Sigmoid colon (tissue), 7 donors: ENCODE data around the gene TNFRSF25. TPM values are rescaled to one million over a fixed set of nuclear protein-coding genes. Genes with fewer than 3 reads are reported as not detected.
"Not testable (repeated sequence)": the region's sequence is repeated elsewhere in the genome, so short reads cannot be mapped to it uniquely, and the experiment has no call there.

Experiments used
- DNase-seq: peaks from one replicate; pipeline ENCODE4 v3.0.0-alpha.2; 2019
- H3K27ac ChIP-seq, 4 donors: fragments of 200-600 bp; sonication (generic); one replicate each; pipeline ENCODE4 v1.5.1; 2016 to 2019; ENCODE audit warnings: mild to moderate bottlenecking in 1 of 4
- H3K27me3 ChIP-seq, 3 donors: fragments of 200-600 bp; sonication (generic); one replicate each; pipeline ENCODE4 v1.5.1; 2019; ENCODE audit warnings: mild to moderate bottlenecking in 1 of 3
- H3K36me3 ChIP-seq, 4 donors: fragments of 200-600 bp; sonication (generic); one replicate each; pipeline ENCODE4 v1.5.1; 2016 to 2019
- H3K4me1 ChIP-seq, 4 donors: fragments of 200-600 bp; sonication (generic); one replicate each; pipeline ENCODE4 v1.5.1; 2017 to 2019
- H3K4me3 ChIP-seq, 4 donors: fragments of 200-600 bp; sonication (generic); one replicate each; pipeline ENCODE4 v1.5.1; 2017 to 2019; ENCODE audit warnings: mild to moderate bottlenecking in 2 of 4, moderate library complexity in 1 of 4
- H3K9me3 ChIP-seq, 4 donors: fragments of 200-600 bp in 3 of 4; sonication (generic) in 3 of 4; one replicate each; pipeline versions ENCODE4 v1.5.1 to v1.6.1; 2013 to 2019
- EP300 ChIP-seq, 4 donors: sonication (generic); formaldehyde crosslinking; IDR thresholded peaks; one replicate each; pipeline ENCODE4 v1.6.1; 2017; ENCODE audit warnings: antibody characterized with exemption in 4 of 4
- POLR2A ChIP-seq, 2 donors: fragments of 450-650 bp; IDR thresholded peaks; one replicate each; pipeline ENCODE4 v1.6.1; 2016; ENCODE audit warnings: antibody characterized with exemption in 2 of 2, mild to moderate bottlenecking in 2 of 2, moderate library complexity in 2 of 2
- POLR2AphosphoS5 ChIP-seq, 4 donors: sonication (generic); formaldehyde crosslinking; IDR thresholded peaks; one replicate each; pipeline ENCODE4 v1.6.1; 2017; ENCODE audit warnings: antibody characterized with exemption in 4 of 4
- WGBS, 2 donors: extraction: QIAGEN DNeasy Blood & Tissue Kit; methylation state at CpG; one replicate each; pipeline ENCODE4 v1.1.7; 2013; 5-methylcytosine and 5-hydroxymethylcytosine counted together
- intact Hi-C: fragments of 100-400 bp; cut with DNase I; formaldehyde crosslinking; loops from one replicate; pipeline ENCODE4 v1.15.1; 2023
- polyA plus RNA-seq, 3 donors: library from polyadenylated mRNA; stranded (reverse); fragments of 200-250 nt; gene quantifications; one replicate each; pipeline ENCODE4 v1.2.3, GENCODE V29; 2013
- total RNA-seq, 4 donors: library from RNA; depleted of rRNA; stranded (reverse); fragments of >200 nt; gene quantifications; one replicate each; pipeline ENCODE4 v1.1.0, GENCODE V29; 2016
- TF ChIP-seq, protein P1 (sequence below), 4 experiments: fragments of 450-650 bp in 3 of 4; fragments of 200-600 bp in 1 of 4; IDR thresholded peaks; one replicate each; pipeline ENCODE4 v1.5.1; 2016 to 2019; ENCODE audit warnings: antibody characterized with exemption in 4 of 4, mild to moderate bottlenecking in 3 of 4, moderate library complexity in 2 of 4
- donor health status: healthy with polysubstance abuse.
- donor health status: Bipolar disorder and iron deficiency.
- donor health status: healthy.

The TNFRSF25 gene
- total and polyA plus RNA-seq, 7 donors = 2.5 to 65.9 (median 6.8) TPM

DNA sequence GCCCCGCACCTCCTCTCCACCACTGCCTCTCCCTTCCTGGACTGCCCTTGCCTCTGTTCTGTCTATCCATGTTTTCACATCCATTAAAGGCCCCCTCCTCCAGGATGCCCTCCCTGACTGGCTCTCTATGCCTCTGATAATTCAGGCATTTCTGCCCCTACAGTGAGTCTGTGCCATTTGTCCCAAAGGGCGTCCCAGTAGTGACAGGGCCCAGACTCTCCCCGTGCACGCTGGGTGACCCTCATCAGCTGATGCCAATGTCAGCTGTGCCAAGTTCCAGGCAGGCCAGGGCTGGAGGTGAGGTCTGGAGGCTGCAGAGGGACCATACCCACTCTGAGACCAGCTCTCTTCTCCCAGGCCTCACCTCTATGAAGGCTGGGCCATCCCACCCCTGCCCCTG lies 28.7 kb upstream of the TNFRSF25 start:
- TF ChIP-seq, protein P1, sequence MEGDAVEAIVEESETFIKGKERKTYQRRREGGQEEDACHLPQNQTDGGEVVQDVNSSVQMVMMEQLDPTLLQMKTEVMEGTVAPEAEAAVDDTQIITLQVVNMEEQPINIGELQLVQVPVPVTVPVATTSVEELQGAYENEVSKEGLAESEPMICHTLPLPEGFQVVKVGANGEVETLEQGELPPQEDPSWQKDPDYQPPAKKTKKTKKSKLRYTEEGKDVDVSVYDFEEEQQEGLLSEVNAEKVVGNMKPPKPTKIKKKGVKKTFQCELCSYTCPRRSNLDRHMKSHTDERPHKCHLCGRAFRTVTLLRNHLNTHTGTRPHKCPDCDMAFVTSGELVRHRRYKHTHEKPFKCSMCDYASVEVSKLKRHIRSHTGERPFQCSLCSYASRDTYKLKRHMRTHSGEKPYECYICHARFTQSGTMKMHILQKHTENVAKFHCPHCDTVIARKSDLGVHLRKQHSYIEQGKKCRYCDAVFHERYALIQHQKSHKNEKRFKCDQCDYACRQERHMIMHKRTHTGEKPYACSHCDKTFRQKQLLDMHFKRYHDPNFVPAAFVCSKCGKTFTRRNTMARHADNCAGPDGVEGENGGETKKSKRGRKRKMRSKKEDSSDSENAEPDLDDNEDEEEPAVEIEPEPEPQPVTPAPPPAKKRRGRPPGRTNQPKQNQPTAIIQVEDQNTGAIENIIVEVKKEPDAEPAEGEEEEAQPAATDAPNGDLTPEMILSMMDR (IDR thresholded peaks at IDR 0.05) = no peak
- no peaks in the 10 kb centered on the region for H3K36me3 ChIP-seq
- intact Hi-C loops = no loop called here
- WGBS, 2 donors = 75 to 91% methylated on average over 4 of the region's 4 CpGs
- no peak overlapping the region for H3K27ac ChIP-seq
- DNase-seq = no peak
- H3K9me3 ChIP-seq = no peaks in the 10 kb centered on the region
- H3K4me3 ChIP-seq = no peak overlapping the region
- H3K4me1 ChIP-seq = peaks cover 0 to 37% (median 33%) of the 10 kb centered on the region in 4 donors
- peaks cover 0 to 19% (median 13%) of the 10 kb centered on the region in 3 donors for H3K27me3 ChIP-seq

DNA sequence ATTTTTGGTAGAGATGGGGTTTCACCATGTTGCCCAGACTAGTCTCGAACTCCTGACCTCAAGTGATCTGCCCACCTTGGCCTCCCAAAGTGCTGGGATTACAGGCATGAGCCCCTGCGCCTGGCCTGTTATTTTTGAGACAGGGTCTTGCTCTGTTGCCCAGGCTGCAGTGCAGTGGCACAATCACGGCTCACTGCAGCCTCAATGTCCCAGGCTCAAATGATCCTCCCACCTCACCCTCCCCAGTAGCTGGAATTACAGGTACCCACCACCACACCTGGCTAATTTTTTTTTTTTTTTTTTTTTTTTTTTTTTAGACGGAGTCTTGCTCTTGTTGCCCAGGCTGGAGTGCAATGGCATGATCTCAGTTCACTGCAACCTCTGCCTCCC lies 27.9 kb upstream of the TNFRSF25 start:
- H3K4me3 ChIP-seq, H3K27ac ChIP-seq, H3K9me3 ChIP-seq, H3K36me3 ChIP-seq, intact Hi-C loops, DNase-seq: not testable (repeated sequence)
- peaks cover 0 to 40% (median 34%) of the 10 kb centered on the region in 4 donors for H3K4me1 ChIP-seq
- H3K27me3 ChIP-seq = peaks cover 0 to 14% (median 13%) of the 10 kb centered on the region in 3 donors
- WGBS, 2 donors = 81 to 82% methylated on average over 4 of the region's 4 CpGs

DNA sequence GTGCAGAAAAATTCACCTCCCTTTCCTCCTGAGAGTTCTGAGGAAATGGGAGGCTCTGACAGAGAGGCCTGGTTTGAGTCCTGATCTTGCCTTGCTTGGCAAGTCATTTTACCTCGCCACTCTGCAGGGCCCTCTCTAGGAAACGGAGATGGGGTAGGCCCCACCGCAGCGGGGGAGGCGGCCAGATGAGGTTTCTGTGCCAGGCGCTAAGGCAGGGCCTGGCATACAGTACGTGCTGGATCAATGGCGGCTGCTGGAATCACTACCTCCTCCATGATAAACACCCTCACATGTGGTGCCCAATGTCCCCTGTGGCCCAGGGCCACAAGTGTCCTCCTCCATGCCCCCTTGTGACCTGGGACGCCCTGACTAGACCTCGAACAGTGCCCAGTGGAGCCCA lies 26.0 kb upstream of the TNFRSF25 start:
- Histone ChIP-seq H3K27me3 (peaks cover 0 to 15% (median 0%) of the 10 kb centered on the region in 3 donors), H3K9me3 (no peaks in the 10 kb centered on the region), H3K4me3 (no peak overlapping the region), H3K4me1 (peaks cover 0 to 29% (median 24%) of the 10 kb centered on the region in 4 donors), H3K36me3 (no peaks in the 10 kb centered on the region), H3K27ac (peak overlapping the region in 1 of 4 donors; percentile 76)
- TF ChIP-seq POLR2A (IDR thresholded peaks at IDR 0.05) (no peak), POLR2AphosphoS5 (IDR thresholded peaks at IDR 0.05) (no peak), EP300 (IDR thresholded peaks at IDR 0.05) (no peak)
- TF ChIP-seq, protein P1 (IDR thresholded peaks at IDR 0.05) = no peak
- intact Hi-C loops = no loop called here
- DNase-seq = no peak
- 83 to 85% methylated on average over 10 of the region's 10 CpGs for WGBS, 2 donors

DNA sequence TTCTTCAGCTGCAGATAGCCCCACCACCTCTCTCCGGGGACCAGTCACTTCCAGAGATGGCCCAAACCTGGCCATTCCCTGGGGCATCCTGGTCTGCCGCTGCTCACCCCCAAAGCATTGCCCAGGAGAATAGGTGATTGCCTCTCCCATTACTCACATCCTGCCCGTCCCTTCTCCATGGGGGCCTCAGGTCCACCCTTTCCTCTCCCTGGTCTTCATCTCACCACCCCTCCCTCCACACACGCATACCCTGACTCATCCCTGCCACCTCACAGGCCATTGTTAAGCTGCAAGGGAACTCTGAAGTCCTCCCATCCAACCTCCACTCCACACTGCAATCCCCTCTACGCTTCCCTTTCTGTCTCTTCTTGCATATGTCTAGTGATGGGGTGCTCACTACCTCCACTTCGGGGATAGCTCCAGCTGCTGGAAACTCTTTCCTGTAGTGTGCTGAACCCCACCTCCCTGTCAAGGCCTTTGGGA lies 25.5 kb upstream of the TNFRSF25 start, which contains the start of gene PLEKHG5:
Gene PLEKHG5, minus strand, starts transcription at position 188 of the 483 bp plus-strand sequence. CDS start 14,096 bp downstream, outside the sequence.
- 75 to 80% methylated on average over 6 of the region's 6 CpGs for WGBS, 2 donors
- H3K36me3 ChIP-seq = no peaks in the 10 kb centered on the region
- no peak for DNase-seq
- peak within 1 kb of the TSS; percentile 40 to 68 (median 52) for H3K4me3 ChIP-seq
- no peak for TF ChIP-seq EP300 (IDR thresholded peaks at IDR 0.05)
- no peak for TF ChIP-seq POLR2A (IDR thresholded peaks at IDR 0.05)
- TF ChIP-seq, protein P1 (IDR thresholded peaks at IDR 0.05) = no peak
- TF ChIP-seq POLR2AphosphoS5 (IDR thresholded peaks at IDR 0.05) = no peak
- peaks cover 0 to 20% (median 0%) of the 10 kb centered on the region in 3 donors for H3K27me3 ChIP-seq
- no peaks in the 10 kb centered on the region for H3K9me3 ChIP-seq
- peaks cover 0 to 28% (median 21%) of the 10 kb centered on the region in 4 donors for H3K4me1 ChIP-seq
- intact Hi-C loops = no loop called here
- peak within 1 kb of the TSS; percentile 53 to 76 (median 60) for H3K27ac ChIP-seq

DNA sequence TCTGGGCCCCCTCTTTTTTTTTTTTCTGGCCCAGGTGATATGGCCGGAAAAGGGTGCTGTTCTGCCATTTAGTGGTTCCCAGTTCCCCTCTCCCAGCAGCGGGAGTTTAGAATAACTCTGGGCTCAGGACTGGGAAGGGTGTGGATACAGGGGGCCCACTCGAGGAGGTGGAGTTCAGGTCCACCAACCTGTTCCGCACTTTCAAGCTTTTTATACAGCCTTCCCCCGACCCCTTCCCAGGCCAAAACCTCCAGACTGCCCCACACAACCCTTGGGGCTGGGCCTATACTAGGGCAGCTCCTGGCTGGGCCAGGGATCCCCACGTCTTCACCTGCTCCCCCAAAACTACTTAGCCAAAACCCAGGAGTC lies 25.1 kb upstream of the TNFRSF25 start:
- H3K27ac ChIP-seq = peak overlapping the region; percentile 53 to 76 (median 60)
- H3K9me3 ChIP-seq = no peaks in the 10 kb centered on the region
- H3K4me3 ChIP-seq = peak overlapping the region; percentile 40 to 68 (median 52)
- no peak for DNase-seq
- no peaks in the 10 kb centered on the region for H3K36me3 ChIP-seq
- H3K27me3 ChIP-seq = peaks cover 3 to 24% (median 3%) of the 10 kb centered on the region in 3 donors
- H3K4me1 ChIP-seq = peaks cover 0 to 28% (median 23%) of the 10 kb centered on the region in 4 donors
- intact Hi-C loops = no loop called here
- WGBS, 2 donors = 16 to 48% methylated on average over 6 of the region's 6 CpGs
- TF ChIP-seq EP300 (IDR thresholded peaks at IDR 0.05) (no peak), POLR2AphosphoS5 (IDR thresholded peaks at IDR 0.05) (no peak), POLR2A (IDR thresholded peaks at IDR 0.05) (no peak)
- TF ChIP-seq, protein P1 (IDR thresholded peaks at IDR 0.05) = no peak
